ENCODE data around the gene MAP3K9. TPM values are rescaled to one million over a fixed set of nuclear protein-coding genes. Genes with fewer than 3 reads are reported as not detected.

The MAP3K9 gene
- total RNA-seq, 1 donor from 2014 or later = 31.8 TPM

- Mint-ChIP-seq H3K27me3 (no peaks in the 10 kb centered on the region), H3K4me1 (ENCODE audit: low read depth) (no peaks in the 10 kb centered on the region), H3K27ac (peak overlapping the region; percentile 37), H3K36me3 (ENCODE audit: insufficient read depth) (peaks cover 11% of the 10 kb centered on the region), H3K4me3 (ENCODE audit: low read depth) (no peak overlapping the region), H3K9me3 (ENCODE audit: low read depth) (no peaks in the 10 kb centered on the region)
- TF ChIP-seq, protein P1, sequence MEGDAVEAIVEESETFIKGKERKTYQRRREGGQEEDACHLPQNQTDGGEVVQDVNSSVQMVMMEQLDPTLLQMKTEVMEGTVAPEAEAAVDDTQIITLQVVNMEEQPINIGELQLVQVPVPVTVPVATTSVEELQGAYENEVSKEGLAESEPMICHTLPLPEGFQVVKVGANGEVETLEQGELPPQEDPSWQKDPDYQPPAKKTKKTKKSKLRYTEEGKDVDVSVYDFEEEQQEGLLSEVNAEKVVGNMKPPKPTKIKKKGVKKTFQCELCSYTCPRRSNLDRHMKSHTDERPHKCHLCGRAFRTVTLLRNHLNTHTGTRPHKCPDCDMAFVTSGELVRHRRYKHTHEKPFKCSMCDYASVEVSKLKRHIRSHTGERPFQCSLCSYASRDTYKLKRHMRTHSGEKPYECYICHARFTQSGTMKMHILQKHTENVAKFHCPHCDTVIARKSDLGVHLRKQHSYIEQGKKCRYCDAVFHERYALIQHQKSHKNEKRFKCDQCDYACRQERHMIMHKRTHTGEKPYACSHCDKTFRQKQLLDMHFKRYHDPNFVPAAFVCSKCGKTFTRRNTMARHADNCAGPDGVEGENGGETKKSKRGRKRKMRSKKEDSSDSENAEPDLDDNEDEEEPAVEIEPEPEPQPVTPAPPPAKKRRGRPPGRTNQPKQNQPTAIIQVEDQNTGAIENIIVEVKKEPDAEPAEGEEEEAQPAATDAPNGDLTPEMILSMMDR (IDR thresholded peaks at IDR 0.05; ENCODE audit: unreplicated experiment) = no peak
- no peak for DNase-seq (ENCODE audit: low spot score, unreplicated experiment)
Observed at GRCh38 chr14:70792939-70793338, 16.4 kb downstream of the MAP3K9 start.

DNA sequence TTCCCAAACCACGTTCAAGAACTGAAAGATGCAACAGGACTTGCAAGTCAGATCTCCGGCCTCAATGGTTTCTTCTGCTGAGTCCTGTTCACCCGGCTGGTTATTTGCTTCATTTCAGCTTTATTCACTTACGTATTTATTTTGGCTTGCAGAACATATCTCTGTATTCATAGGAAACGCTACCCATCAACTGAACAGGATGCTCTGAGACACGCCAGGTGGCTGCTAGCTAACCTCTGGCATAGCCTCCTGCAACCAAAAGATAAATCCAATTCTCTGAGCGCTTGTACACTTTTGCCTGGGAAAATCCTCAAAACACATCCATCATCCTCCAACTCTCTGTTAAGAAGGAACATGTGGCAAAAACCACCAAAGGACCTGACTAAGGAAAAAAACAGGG lies 17.3 kb downstream of the MAP3K9 start:
- Mint-ChIP-seq H3K27me3 (no peaks in the 10 kb centered on the region), H3K9me3 (ENCODE audit: low read depth) (no peaks in the 10 kb centered on the region), H3K4me3 (ENCODE audit: low read depth) (no peak overlapping the region), H3K4me1 (ENCODE audit: low read depth) (no peaks in the 10 kb centered on the region), H3K27ac (no peak overlapping the region), H3K36me3 (ENCODE audit: insufficient read depth) (peaks cover 10% of the 10 kb centered on the region)
- TF ChIP-seq, protein P1 (IDR thresholded peaks at IDR 0.05; ENCODE audit: unreplicated experiment) = no peak
- DNase-seq (ENCODE audit: low spot score, unreplicated experiment) = no peak

GRCh38 chr14:70789961-70790360 lies 19.4 kb downstream of the MAP3K9 start:
- no peak overlapping the region for H3K4me3 Mint-ChIP-seq (ENCODE audit: low read depth)
- H3K27me3 Mint-ChIP-seq = no peaks in the 10 kb centered on the region
- TF ChIP-seq, protein P1 (IDR thresholded peaks at IDR 0.05; ENCODE audit: unreplicated experiment) = no peak
- no peaks in the 10 kb centered on the region for H3K4me1 Mint-ChIP-seq (ENCODE audit: low read depth)
- H3K9me3 Mint-ChIP-seq (ENCODE audit: low read depth) = no peaks in the 10 kb centered on the region
- H3K36me3 Mint-ChIP-seq (ENCODE audit: insufficient read depth) = peaks cover 13% of the 10 kb centered on the region
- peak overlapping the region; percentile 22 for H3K27ac Mint-ChIP-seq
- DNase-seq (ENCODE audit: low spot score, unreplicated experiment) = no peak

- no peak overlapping the region for H3K27ac Mint-ChIP-seq
- no peaks in the 10 kb centered on the region for H3K27me3 Mint-ChIP-seq
- no peak for DNase-seq (ENCODE audit: low spot score, unreplicated experiment)
- H3K36me3 Mint-ChIP-seq (ENCODE audit: insufficient read depth) = peaks cover 13% of the 10 kb centered on the region
- H3K4me1 Mint-ChIP-seq (ENCODE audit: low read depth) = no peaks in the 10 kb centered on the region
- TF ChIP-seq, protein P1 (IDR thresholded peaks at IDR 0.05; ENCODE audit: unreplicated experiment) = no peak
- H3K4me3 Mint-ChIP-seq (ENCODE audit: low read depth) = no peak overlapping the region
- no peaks in the 10 kb centered on the region for H3K9me3 Mint-ChIP-seq (ENCODE audit: low read depth)
Observed at GRCh38 chr14:70789361-70789760, 20.0 kb downstream of the MAP3K9 start.

- Mint-ChIP-seq H3K4me1 (ENCODE audit: low read depth) (no peaks in the 10 kb centered on the region), H3K4me3 (ENCODE audit: low read depth) (no peak overlapping the region), H3K36me3 (ENCODE audit: insufficient read depth) (peaks cover 12% of the 10 kb centered on the region), H3K27ac (no peak overlapping the region), H3K9me3 (ENCODE audit: low read depth) (no peaks in the 10 kb centered on the region), H3K27me3 (no peaks in the 10 kb centered on the region)
- TF ChIP-seq, protein P1 (IDR thresholded peaks at IDR 0.05; ENCODE audit: unreplicated experiment) = no peak
- no peak for DNase-seq (ENCODE audit: low spot score, unreplicated experiment)
Observed at GRCh38 chr14:70788898-70789297, 20.4 kb downstream of the MAP3K9 start.

Measured in progenitor cell of endocrine pancreas (in vitro differentiated cells).